ENCODE results near the gene OTUD4.

DNA sequence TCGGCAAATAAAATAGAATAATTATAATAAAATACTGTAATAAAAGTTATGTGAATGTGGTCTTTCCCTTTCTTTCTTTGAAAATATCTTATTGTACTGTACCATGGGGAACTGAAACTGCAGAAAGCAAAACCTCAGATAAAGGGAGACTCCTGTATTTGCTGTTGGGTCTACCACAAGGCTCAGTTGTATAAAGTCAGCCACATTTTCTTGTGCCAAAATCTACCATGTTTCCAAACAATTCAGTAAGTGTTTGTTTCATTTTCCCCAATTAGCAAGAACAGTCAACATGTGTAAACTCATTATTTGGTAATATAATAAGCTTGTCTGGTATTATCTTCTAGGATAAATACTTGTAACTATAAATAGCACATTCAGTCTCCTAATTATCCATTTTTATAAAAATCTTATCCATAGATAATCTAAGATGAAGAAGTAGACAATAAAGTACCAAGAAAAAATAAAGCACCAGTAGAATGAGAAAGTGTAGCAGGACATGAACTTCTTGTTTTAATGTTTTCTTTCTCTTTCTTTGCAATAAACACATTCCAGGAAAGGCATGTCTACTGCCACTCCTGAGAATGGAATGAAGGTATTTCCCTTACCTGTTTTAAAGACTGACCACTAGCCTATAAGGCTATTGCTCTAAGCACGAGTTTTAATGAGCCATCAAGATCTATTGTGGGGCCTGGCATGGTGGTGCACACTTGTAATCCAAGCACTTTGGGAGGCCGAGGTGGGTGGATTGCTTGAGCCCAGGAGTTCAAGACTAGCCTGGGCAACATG is 15.0 kb upstream of the OTUD4 start:
- TF ChIP-seq, protein P1, sequence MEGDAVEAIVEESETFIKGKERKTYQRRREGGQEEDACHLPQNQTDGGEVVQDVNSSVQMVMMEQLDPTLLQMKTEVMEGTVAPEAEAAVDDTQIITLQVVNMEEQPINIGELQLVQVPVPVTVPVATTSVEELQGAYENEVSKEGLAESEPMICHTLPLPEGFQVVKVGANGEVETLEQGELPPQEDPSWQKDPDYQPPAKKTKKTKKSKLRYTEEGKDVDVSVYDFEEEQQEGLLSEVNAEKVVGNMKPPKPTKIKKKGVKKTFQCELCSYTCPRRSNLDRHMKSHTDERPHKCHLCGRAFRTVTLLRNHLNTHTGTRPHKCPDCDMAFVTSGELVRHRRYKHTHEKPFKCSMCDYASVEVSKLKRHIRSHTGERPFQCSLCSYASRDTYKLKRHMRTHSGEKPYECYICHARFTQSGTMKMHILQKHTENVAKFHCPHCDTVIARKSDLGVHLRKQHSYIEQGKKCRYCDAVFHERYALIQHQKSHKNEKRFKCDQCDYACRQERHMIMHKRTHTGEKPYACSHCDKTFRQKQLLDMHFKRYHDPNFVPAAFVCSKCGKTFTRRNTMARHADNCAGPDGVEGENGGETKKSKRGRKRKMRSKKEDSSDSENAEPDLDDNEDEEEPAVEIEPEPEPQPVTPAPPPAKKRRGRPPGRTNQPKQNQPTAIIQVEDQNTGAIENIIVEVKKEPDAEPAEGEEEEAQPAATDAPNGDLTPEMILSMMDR (IDR thresholded peaks at IDR 0.05), result no peak
- no peak for TF ChIP-seq POLR2A (IDR thresholded peaks at IDR 0.05)

Measured in tibial nerve (tissue), 3 donors.